ENCODE results near the gene ZC3H12D. TPM values are rescaled to one million over a fixed set of nuclear protein-coding genes. Genes with fewer than 3 reads are reported as not detected.
A peak's percentile ranks its signal among the peaks of the same experiment; 100 is the strongest.

Gene ZC3H12D
- total and polyA plus RNA-seq, 11 donors: 0.14 to 3.0 (median 0.42) TPM

DNA sequence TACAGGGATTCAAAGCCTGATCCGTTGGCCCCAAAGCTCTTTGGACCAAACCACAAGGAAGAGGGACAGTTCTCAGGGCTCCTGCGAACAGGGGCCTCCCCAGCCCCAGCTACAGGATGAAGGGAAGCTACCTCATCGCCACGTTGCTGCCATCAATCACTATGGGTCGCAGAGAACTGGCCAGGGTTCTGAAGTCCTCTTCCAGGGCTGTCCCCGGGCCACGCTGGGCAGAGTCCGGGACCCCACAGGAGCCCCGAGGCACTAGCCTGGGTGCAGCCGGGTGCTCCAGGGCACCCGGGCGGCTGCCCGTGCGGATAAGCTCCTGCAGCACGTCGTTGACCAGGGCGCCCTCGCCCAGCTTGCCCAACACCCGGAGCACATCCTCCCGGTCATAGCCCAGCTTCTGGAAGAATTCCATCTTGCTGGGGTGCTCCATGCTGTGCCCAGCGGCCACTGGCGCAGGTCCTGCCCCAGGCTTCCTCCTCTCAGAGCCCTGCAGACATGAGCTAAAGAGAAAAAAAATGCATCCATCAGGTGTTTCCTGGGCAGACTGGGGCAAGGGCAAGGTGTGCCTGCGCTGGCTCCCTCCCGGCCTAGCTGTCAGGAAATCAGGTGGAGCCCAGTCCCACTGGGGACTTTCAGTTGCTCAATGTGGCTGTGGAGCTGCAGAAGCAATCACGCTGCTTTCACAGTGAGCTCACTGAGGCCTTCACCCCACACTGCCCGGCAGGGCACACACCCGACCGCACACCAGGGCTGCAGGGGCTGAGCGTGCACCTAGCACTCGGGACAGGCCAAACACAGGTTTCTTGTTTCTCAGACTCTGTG lies 10.5 kb downstream of the ZC3H12D start:
- DNase-seq: no peak
- H3K27ac ChIP-seq: no peak overlapping the region
- 80 to 92% (median 89%) methylated on average over 15 to 30 of the region's 30 CpGs for WGBS, 4 donors
- H3K27me3 ChIP-seq: peaks cover 0 to 9% (median 0%) of the 10 kb centered on the region in 9 donors
- H3K9me3 ChIP-seq: no peaks in the 10 kb centered on the region
- ATAC-seq: peak in 1 of 4 donors; percentile 8
- intact Hi-C loops (cut with DNase I): no loop called here
- peaks cover 0 to 14% (median 9%) of the 10 kb centered on the region in 12 donors for H3K4me1 ChIP-seq
- H3K4me3 ChIP-seq: no peak overlapping the region
- H3K36me3 ChIP-seq: peaks cover 0 to 19% (median 0%) of the 10 kb centered on the region in 9 donors
- TF ChIP-seq, protein P1, sequence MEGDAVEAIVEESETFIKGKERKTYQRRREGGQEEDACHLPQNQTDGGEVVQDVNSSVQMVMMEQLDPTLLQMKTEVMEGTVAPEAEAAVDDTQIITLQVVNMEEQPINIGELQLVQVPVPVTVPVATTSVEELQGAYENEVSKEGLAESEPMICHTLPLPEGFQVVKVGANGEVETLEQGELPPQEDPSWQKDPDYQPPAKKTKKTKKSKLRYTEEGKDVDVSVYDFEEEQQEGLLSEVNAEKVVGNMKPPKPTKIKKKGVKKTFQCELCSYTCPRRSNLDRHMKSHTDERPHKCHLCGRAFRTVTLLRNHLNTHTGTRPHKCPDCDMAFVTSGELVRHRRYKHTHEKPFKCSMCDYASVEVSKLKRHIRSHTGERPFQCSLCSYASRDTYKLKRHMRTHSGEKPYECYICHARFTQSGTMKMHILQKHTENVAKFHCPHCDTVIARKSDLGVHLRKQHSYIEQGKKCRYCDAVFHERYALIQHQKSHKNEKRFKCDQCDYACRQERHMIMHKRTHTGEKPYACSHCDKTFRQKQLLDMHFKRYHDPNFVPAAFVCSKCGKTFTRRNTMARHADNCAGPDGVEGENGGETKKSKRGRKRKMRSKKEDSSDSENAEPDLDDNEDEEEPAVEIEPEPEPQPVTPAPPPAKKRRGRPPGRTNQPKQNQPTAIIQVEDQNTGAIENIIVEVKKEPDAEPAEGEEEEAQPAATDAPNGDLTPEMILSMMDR (IDR thresholded peaks at IDR 0.05): no peak
- no peak for TF ChIP-seq POLR2A (IDR thresholded peaks at IDR 0.05)

DNA sequence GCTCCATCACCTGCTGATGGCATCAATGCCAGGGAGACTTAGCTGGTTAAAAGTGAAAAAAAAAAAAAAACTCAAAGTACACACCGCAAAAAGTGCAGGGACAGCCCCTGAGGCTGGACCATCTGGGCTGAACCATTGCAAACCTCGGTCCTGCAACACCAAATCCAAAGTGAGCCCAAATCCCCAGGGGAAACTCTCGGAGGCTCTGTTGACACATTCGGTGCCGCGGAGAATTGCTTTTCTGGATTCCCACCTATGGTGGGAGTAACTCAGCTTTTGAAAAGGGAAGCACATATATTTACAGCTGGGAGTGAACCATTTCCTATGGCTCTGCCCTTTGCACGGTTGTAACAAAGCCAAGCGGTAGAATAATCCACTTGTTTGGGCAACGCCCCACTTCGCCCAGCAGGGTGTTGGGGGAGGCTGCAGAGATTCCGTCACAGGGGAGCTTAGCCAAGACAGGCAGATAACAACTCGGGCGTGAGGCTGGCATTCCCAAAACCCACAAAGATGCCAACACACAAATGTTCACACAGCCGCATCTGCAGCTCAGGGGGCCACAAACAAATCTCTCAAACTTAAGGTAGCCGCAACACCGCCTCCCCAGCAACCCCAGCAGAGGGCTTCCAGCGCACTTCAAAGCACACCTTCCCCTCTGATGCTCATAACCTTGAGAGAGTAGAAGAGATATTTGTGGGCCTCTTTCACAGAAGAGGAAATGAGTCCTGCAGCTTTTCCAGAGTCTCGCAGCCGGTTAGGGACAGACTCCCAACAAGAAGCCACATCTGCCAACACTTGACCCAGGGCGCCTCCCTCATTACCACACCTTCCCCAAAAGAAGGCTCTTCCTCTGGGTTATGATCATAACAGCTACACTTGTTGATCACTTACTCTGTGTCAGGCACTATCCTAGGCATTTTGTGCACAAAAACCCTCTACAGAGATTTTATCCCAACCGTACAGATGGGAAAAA lies 11.4 kb downstream of the ZC3H12D start:
- H3K4me1 ChIP-seq: peaks cover 0 to 18% (median 9%) of the 10 kb centered on the region in 12 donors
- WGBS, 4 donors: 40 to 52% (median 46%) methylated on average over 17 to 21 of the region's 21 CpGs
- H3K4me3 ChIP-seq: peak overlapping the region in 2 of 12 donors; percentile 7 to 9
- ATAC-seq (peak; percentile 63 to 87 (median 82)), DNase-seq (peak in 2 of 5 donors; percentile 50 to 58)
- H3K9me3 ChIP-seq: no peaks in the 10 kb centered on the region
- intact Hi-C loops (cut with DNase I): no loop called here
- no peak for TF ChIP-seq POLR2A (IDR thresholded peaks at IDR 0.05)
- TF ChIP-seq, protein P1 (IDR thresholded peaks at IDR 0.05): peak in 1 of 12 donors; percentile 20
- H3K36me3 ChIP-seq: peaks cover 0 to 19% (median 0%) of the 10 kb centered on the region in 9 donors
- H3K27ac ChIP-seq: no peak overlapping the region
- H3K27me3 ChIP-seq: peaks cover 0 to 6% (median 0%) of the 10 kb centered on the region in 9 donors

DNA sequence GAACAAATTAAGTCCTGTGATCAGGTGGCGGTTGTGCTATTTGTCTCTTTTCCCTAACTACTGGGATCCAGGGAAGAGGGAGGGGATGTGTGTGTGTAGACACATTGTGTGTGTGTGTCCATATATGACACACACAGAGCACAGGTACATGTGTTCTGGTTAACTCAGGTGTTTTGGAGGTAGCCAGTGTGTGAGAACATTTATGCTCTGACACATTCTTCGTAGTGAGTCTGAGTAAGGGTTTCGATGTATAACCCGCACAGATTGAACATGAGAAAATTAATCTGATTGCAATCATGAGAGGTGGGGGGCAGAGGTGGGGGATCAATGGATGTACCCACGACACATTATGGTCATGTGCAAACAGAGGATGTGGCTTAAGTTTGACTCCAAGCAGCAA lies 12.6 kb downstream of the ZC3H12D start:
- ATAC-seq (no peak), DNase-seq (no peak)
- peaks cover 0 to 19% (median 0%) of the 10 kb centered on the region in 9 donors for H3K36me3 ChIP-seq
- intact Hi-C loops (cut with DNase I): no loop called here
- no peak overlapping the region for H3K4me3 ChIP-seq
- 94 to 98% (median 97%) methylated on average over 5 of the region's 5 CpGs for WGBS, 4 donors
- no peaks in the 10 kb centered on the region for H3K9me3 ChIP-seq
- H3K4me1 ChIP-seq: peaks cover 0 to 21% (median 9%) of the 10 kb centered on the region in 12 donors
- TF ChIP-seq, protein P1 (IDR thresholded peaks at IDR 0.05): no peak
- TF ChIP-seq POLR2A (IDR thresholded peaks at IDR 0.05): no peak
- H3K27me3 ChIP-seq: peaks cover 0 to 8% (median 0%) of the 10 kb centered on the region in 9 donors
- H3K27ac ChIP-seq: no peak overlapping the region

All from heart left ventricle (tissue), 16 donors.